Central memory CD8-positive, alpha-beta T cell (primary cell): ENCODE results near the gene SMC5.

Source experiments
- ATAC-seq: fragments of 150-1000 bp; cut with Tn5 transposase; replicated peaks from 2 replicates; pipeline ENCODE4 v1.10.0; 2022; ENCODE audit warnings: mild to moderate bottlenecking, moderate FRiP score, moderate number of reproducible peaks; ENCODE audit not compliant: poor library complexity, severe bottlenecking; ENCODE audit errors: extremely low read depth
- DNase-seq, 2 donors: peaks; one replicate each; pipeline ENCODE4 v3.0.0; 2021; ENCODE audit warnings: low spot score in 2 of 2
- H3K27ac Mint-ChIP-seq: one replicate; pipeline ENCODE4 v1.8.0; 2022; ENCODE audit warnings: low read depth, mild to moderate bottlenecking, moderate library complexity, mixed read lengths
- H3K27me3 Mint-ChIP-seq: one replicate; pipeline ENCODE4 v1.8.0; 2022; ENCODE audit warnings: mixed read lengths
- H3K36me3 Mint-ChIP-seq: one replicate; pipeline ENCODE4 v1.8.0; 2022; ENCODE audit warnings: mild to moderate bottlenecking, moderate library complexity, mixed read lengths; ENCODE audit not compliant: insufficient read depth
- H3K4me1 Mint-ChIP-seq: one replicate; pipeline ENCODE4 v1.8.0; 2022; ENCODE audit warnings: mixed read lengths
- H3K4me3 Mint-ChIP-seq: one replicate; pipeline ENCODE4 v1.8.0; 2022; ENCODE audit warnings: mild to moderate bottlenecking, moderate library complexity, mixed read lengths
- H3K9me3 Mint-ChIP-seq: one replicate; pipeline ENCODE4 v1.8.0; 2022; ENCODE audit warnings: mixed read lengths

The SMC5 gene

DNA sequence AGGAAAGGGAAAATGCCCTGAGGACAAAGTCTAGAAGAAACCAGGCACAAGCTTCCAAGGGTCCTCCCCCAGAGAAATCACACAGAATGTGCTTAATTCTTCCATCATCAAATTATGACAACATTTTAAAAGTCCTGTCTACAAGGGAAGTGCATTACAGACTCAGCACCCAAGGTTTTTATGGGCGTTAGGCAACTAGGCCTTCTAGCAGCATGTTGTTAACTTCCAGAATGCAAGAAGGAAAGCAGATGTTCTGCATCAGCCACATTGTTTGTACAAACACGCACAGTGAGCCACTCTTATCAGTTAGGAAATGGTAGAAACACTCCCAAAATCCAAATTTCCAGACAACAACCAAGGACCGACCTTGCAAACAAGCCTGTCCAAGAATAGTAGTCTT is 26.5 kb downstream of the SMC5 start:
- ATAC-seq = no peak
- H3K27ac Mint-ChIP-seq = no peak overlapping the region
- no peak overlapping the region for H3K4me3 Mint-ChIP-seq
- H3K36me3 Mint-ChIP-seq = peaks cover 75% of the 10 kb centered on the region
- H3K4me1 Mint-ChIP-seq = peaks cover 10% of the 10 kb centered on the region
- DNase-seq = no peak
- H3K27me3 Mint-ChIP-seq = no peaks in the 10 kb centered on the region
- H3K9me3 Mint-ChIP-seq = no peaks in the 10 kb centered on the region

DNA sequence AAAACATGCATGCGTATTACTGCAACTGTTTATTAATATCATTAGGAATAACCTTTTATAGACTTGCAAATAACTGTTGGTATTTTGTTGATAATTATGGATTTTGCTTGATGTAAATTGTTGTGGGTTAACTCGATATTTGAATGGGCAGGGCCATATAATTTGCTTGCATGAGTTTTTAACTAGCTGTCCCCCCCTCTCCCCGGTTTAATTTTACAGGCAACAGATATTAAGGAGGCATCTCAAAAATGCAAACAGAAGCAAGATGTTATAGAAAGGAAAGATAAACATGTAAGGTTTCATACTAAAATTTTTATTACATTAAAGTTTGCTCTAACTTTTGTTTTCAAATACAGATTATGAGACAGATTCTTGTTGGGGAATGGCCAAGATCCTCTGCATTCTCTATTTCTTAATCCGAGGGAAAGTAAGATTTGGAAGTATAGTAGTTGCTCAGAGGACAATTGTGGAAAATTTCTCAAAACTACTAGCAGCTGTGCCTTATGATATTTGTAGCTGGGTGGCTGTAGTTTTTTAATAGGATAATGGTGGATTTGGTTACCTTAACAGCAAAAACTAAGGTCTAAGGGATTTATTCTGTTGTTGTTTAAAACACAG is 27.3 kb downstream of the SMC5 start:
- H3K4me1 Mint-ChIP-seq = peaks cover 13% of the 10 kb centered on the region
- DNase-seq (no peak), ATAC-seq (no peak)
- H3K4me3 Mint-ChIP-seq = no peak overlapping the region
- H3K27ac Mint-ChIP-seq = no peak overlapping the region
- no peaks in the 10 kb centered on the region for H3K27me3 Mint-ChIP-seq
- no peaks in the 10 kb centered on the region for H3K9me3 Mint-ChIP-seq
- peaks cover 66% of the 10 kb centered on the region for H3K36me3 Mint-ChIP-seq

DNA sequence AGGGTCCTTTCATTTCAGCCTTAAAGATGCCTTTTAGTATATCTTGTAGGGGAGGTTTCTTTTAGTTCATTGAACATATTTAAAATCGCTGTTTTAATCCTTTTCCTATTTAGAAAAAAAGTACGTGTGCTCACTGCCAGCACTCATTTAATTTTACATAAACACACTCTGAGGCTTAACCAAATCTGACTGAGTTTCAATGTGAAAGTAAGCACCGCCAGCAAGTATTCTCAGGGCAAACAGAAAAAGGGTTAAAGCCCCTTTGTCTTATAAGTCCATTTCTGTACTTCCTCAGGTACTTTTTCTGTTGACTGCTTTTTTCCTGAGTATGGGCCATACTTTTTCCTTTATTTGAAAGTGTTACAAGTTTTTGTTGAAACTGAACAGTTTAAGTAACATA is 31.8 kb downstream of the SMC5 start:
- peaks cover 33% of the 10 kb centered on the region for H3K36me3 Mint-ChIP-seq
- H3K9me3 Mint-ChIP-seq = no peaks in the 10 kb centered on the region
- H3K27ac Mint-ChIP-seq = no peak overlapping the region
- no peak for ATAC-seq
- no peak for DNase-seq
- H3K4me3 Mint-ChIP-seq = no peak overlapping the region
- H3K27me3 Mint-ChIP-seq = no peaks in the 10 kb centered on the region
- H3K4me1 Mint-ChIP-seq = peaks cover 27% of the 10 kb centered on the region

DNA sequence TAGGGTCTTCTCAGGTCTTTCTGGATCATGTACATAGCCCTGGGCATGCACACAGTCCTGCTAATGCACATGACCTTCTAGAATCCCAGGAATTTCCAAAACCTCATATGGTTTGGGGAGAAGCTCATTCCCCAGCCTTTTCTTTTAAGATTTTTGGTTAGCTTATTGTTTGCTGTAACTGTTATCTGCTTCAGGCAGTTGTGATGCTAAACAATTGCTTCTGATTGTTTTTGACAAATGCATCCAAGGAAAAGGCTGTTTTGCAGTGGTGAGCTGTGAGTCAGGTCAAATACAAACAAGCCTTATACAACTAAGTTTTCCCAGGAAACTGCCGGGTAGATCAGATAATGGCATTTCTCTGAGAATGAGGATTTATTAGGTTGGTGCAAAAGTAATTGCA is 32.7 kb downstream of the SMC5 start:
- H3K27ac Mint-ChIP-seq = no peak overlapping the region
- ATAC-seq (no peak), DNase-seq (no peak)
- H3K4me1 Mint-ChIP-seq = peaks cover 27% of the 10 kb centered on the region
- H3K4me3 Mint-ChIP-seq = no peak overlapping the region
- peaks cover 26% of the 10 kb centered on the region for H3K36me3 Mint-ChIP-seq
- H3K9me3 Mint-ChIP-seq = no peaks in the 10 kb centered on the region
- no peaks in the 10 kb centered on the region for H3K27me3 Mint-ChIP-seq

DNA sequence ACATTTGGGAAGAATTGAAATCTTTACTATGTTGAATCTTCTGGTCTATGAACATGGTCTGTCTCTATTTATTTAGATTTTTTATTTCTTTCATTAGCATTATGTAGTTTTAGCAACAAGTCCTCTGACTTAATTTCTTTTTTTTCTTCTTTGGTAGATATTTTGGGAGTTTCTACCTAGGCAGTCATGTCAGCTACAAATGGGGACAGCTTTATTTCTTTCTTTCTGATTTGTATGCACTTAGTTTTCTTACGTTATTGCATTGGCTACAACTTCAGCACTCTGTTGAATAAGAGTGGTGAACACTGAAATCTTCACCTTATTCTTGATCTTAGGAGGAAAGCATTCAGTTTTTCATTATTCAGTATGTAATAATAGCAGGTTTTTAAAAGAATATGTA is 33.5 kb downstream of the SMC5 start:
- H3K27ac Mint-ChIP-seq = no peak overlapping the region
- H3K36me3 Mint-ChIP-seq = peaks cover 20% of the 10 kb centered on the region
- no peak overlapping the region for H3K4me3 Mint-ChIP-seq
- DNase-seq (no peak), ATAC-seq (no peak)
- H3K27me3 Mint-ChIP-seq = no peaks in the 10 kb centered on the region
- H3K9me3 Mint-ChIP-seq = no peaks in the 10 kb centered on the region
- peaks cover 26% of the 10 kb centered on the region for H3K4me1 Mint-ChIP-seq

DNA sequence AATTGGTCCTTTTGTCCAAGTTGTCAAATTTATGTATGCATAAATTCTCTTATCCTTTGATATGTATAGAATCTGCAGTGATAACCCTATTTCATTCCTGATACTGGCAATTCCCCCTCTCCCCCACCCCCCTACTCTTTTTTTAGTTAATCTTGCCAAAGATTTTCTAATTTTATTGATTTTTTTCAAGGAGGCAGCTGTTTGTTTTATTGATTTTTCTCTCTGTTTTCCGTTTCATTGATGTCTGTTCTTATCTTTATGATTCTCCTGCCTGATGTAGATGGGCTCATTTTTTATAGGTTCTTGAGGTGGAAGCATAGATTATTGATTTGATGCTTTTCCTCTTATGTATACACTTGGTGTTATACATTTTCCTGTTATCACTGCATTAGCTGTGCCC is 34.4 kb downstream of the SMC5 start:
- Mint-ChIP-seq H3K4me1 (peaks cover 17% of the 10 kb centered on the region), H3K36me3 (peaks cover 22% of the 10 kb centered on the region), H3K9me3 (no peaks in the 10 kb centered on the region), H3K27ac (no peak overlapping the region), H3K4me3 (no peak overlapping the region), H3K27me3 (no peaks in the 10 kb centered on the region)
- ATAC-seq (no peak), DNase-seq (no peak)

DNA sequence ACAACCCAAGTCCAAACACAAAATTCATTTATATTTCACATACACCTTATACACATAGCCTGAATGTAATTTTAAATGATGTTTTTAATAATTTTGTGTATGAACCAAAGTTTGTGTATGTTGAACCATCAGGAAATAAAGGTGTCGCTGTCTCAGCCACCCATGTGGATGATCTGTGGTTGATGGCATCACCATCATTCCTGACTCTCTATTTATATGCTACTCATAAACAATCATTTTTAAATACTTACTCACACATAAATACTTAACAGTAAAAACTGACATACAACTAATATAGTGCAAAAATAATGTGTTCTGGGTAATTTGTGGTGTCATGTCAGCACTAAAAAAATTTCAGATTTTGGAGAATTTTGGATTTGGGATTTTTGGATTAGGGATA is 38.4 kb downstream of the SMC5 start:
- H3K4me1 Mint-ChIP-seq = peaks cover 18% of the 10 kb centered on the region
- H3K9me3 Mint-ChIP-seq = no peaks in the 10 kb centered on the region
- ATAC-seq (no peak), DNase-seq (no peak)
- no peak overlapping the region for H3K27ac Mint-ChIP-seq
- no peaks in the 10 kb centered on the region for H3K27me3 Mint-ChIP-seq
- no peak overlapping the region for H3K4me3 Mint-ChIP-seq
- peaks cover 29% of the 10 kb centered on the region for H3K36me3 Mint-ChIP-seq

DNA sequence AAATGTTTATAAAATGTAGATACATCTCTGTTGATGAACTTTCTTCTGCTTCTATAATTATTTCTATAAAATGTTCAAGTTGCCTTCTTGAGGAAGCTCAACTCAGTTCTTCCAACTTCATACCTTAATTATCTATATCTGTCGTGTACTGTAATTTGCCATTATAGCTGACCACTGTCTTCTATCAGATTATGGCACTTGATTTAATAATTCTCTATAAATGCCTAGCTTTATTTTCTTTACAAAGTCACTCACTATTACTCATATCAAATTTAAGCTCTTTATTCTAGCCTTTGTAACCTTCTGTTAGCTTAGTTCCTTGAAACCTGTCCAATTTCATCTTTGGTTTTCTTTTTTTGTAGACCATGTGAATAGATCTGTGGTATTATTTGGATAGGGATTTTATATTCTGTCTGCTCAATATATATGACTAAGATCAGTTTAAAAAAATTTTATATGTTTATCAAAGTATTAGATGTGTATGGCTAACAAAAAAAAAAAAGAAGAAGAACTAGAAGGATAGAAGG is 39.5 kb downstream of the SMC5 start:
- Mint-ChIP-seq H3K27me3 (no peaks in the 10 kb centered on the region), H3K27ac (no peak overlapping the region), H3K4me3 (no peak overlapping the region), H3K4me1 (peaks cover 18% of the 10 kb centered on the region), H3K9me3 (no peaks in the 10 kb centered on the region), H3K36me3 (peaks cover 31% of the 10 kb centered on the region)
- DNase-seq = no peak
- ATAC-seq = no peak

DNA sequence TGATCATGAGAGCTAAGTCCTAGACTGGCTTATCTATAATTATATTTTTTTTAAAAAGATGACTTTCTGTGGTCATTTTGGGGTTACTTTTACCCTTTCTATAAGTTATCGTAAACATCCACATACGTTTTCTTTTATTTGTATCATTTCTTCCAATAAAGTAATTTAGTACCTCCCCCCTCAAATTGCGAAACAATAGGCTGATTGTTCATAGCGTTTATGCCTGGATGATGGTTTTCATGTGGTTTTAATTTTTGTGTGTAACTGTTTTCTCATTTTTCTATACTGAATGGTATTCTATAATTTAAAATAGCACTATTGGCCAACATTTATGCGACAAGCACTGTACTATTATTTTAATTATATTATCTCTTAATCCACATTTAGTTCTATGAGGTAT is 44.5 kb downstream of the SMC5 start:
- Mint-ChIP-seq H3K4me1 (peaks cover 5% of the 10 kb centered on the region), H3K9me3 (no peaks in the 10 kb centered on the region), H3K27ac (no peak overlapping the region), H3K4me3 (no peak overlapping the region), H3K27me3 (no peaks in the 10 kb centered on the region), H3K36me3 (peaks cover 38% of the 10 kb centered on the region)
- DNase-seq (no peak), ATAC-seq (no peak)

DNA sequence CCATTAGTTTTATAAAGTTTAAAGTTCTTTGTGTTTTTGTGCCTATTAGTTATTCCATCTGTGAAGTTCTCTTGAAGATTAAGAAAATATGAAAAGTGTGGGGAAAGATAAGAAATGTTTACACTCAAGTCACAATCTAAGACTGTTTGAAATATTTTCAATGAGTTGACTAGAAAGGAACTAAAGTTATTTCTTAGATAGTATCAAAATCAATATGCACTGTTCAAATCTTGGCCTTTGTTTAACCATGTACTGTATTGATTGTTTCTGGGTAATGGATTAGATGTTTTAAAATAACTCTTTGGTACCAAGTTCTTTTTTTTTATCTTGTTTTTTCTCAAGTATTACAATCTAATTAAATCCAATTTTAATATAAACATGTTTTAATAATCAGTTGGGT is 46.0 kb downstream of the SMC5 start:
- Mint-ChIP-seq H3K36me3 (peaks cover 45% of the 10 kb centered on the region), H3K27ac (no peak overlapping the region), H3K4me3 (no peak overlapping the region), H3K4me1 (peaks cover 11% of the 10 kb centered on the region), H3K27me3 (no peaks in the 10 kb centered on the region), H3K9me3 (no peaks in the 10 kb centered on the region)
- ATAC-seq = no peak
- no peak for DNase-seq

DNA sequence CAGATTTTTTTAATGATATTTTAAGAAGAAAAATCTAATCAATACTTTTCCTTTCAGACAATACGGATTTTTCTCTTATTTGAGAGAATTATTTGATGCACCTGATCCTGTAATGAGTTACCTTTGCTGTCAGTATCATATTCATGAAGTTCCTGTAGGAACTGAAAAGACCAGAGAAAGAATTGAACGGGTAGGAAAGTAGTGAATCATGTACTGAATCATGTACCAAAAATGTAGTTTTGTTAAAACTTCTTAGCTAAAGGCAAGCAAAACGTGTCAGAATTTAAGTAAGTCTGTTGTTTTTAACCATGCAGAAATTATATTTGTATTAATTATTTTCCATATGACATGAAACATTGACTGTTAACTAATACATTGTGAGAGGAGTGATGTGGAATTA is 56.6 kb downstream of the SMC5 start:
- Mint-ChIP-seq H3K27ac (no peak overlapping the region), H3K4me3 (no peak overlapping the region), H3K9me3 (no peaks in the 10 kb centered on the region), H3K27me3 (no peaks in the 10 kb centered on the region), H3K36me3 (peaks cover 41% of the 10 kb centered on the region), H3K4me1 (peaks cover 5% of the 10 kb centered on the region)
- DNase-seq (no peak), ATAC-seq (no peak)

DNA sequence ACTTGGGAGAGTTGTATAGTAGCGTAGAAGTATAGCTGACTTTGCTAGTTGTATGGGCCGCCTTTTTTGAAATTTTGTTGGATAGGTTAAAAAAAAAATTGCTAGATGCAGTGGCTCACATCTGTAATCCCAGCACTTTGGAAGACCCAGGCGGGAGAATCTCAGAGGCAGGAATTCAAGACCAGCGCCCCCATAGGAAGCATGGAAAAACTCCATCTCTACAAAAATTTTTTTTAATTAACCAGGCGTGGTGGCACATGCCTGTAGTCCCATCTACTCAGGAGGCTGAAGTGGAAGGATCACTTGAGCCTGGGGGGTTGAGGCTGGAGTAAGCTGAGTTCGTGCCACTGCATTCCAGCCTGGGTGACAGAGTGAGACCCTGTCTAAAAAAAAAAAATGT is 59.2 kb downstream of the SMC5 start:
- ATAC-seq = no peak
- H3K36me3 Mint-ChIP-seq = peaks cover 37% of the 10 kb centered on the region
- H3K27ac Mint-ChIP-seq = no peak overlapping the region

DNA sequence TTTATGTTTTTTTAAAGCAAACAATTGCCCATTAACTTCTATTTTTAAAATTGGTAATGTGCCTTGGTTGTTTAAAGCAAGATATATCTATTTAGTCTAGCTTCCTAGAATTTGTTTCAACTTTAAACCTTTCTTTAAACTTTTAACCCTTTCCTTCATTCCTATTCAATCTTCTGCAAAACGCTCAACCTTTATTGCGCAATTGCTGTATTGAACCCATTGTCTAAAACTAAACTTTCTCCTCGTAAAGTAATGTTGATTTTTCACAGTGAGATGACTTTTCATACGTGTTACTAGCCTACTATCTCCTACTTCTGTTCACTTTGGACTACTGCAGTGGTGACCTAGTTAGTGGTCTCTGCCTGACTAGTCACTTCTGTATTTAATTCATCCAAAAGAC is 63.3 kb downstream of the SMC5 start:
- Mint-ChIP-seq H3K27me3 (no peaks in the 10 kb centered on the region), H3K4me1 (no peaks in the 10 kb centered on the region), H3K9me3 (no peaks in the 10 kb centered on the region), H3K27ac (peak overlapping the region; percentile 19), H3K36me3 (peaks cover 42% of the 10 kb centered on the region), H3K4me3 (no peak overlapping the region)
- ATAC-seq (no peak), DNase-seq (no peak)

More for the DNA sequence above, 59.2 kb downstream of the SMC5 start:
- no peak for DNase-seq
- Mint-ChIP-seq H3K27me3 (no peaks in the 10 kb centered on the region), H3K4me1 (no peaks in the 10 kb centered on the region), H3K9me3 (no peaks in the 10 kb centered on the region), H3K4me3 (no peak overlapping the region)
